HCT116 (cell line): ENCODE results near the gene BRIP1. TPM values are rescaled to one million over a fixed set of nuclear protein-coding genes. Genes with fewer than 3 reads are reported as not detected.

Experiments
- ATAC-seq: fragments of 200-7000 bp; cut with Tn5 transposase; 2 replicates; pipeline ENCODE4 v1.9.1; 2020; ENCODE audit warnings: mild to moderate bottlenecking, moderate library complexity
- BruUV-seq: library from RNA; stranded (reverse); fragments of 400-500 nt; replicated peaks from 2 replicates; lab custom pipeline; 2021; lab: Mats Ljungman, UMichigan
- CTCF ChIA-PET: fragments of 300-600 bp; sonication (Branson Sonifier 250); formaldehyde crosslinking; loops from one replicate; lab custom pipeline; 2021; ENCODE audit warnings: antibody characterized with exemption; lab: Charles Lee
- POLR2A ChIA-PET: fragments of 300-600, 350-600 bp; sonication (Branson Sonifier 250); formaldehyde crosslinking; loops from one replicate; lab custom pipeline; 2021; ENCODE audit warnings: antibody characterized with exemption; lab: Charles Lee
- RAD21 ChIA-PET, 2 experiments: fragments of 300-600 bp; sonication (Branson Sonifier 250); formaldehyde crosslinking; loops; one replicate each; lab custom pipeline; 2023; ENCODE audit warnings: low total read pairs in 2 of 2; ENCODE audit not compliant: uncharacterized antibody in 2 of 2, unreplicated experiment in 2 of 2, low non-redundant PET in 1 of 2; lab: Charles Lee
- DNase-seq: peaks from one replicate; pipeline ENCODE4 v3.0.0-alpha.2; 2010; ENCODE audit warnings: low read depth, low spot score
- H2AFZ ChIP-seq: fragments of 200-600 bp; shearing (Covaris generic), sonication (generic); 2 replicates; pipeline ENCODE4 v1.6.1; 2017; ENCODE audit warnings: low read depth, mixed run types, mixed read lengths, antibody characterized with exemption, low read length; ENCODE audit not compliant: poor library complexity, severe bottlenecking
- H3K27ac ChIP-seq: 2 replicates; pipeline ENCODE4 v1.5.1; 2012; ENCODE audit warnings: low read depth, low read length
- H3K27me3 ChIP-seq: fragments of 200-600 bp; sonication (generic); 2 replicates; pipeline ENCODE4 v1.6.1; 2016; ENCODE audit warnings: mixed run types, low read length, mixed read lengths; ENCODE audit not compliant: insufficient read depth
- H3K36me3 ChIP-seq, 2 experiments: fragments of 200-500 bp in 1 of 2; fragments of 200-600 bp in 1 of 2; sonication (Bioruptor generic) in 1 of 2; sonication (generic) in 1 of 2; 2 replicates each; pipeline versions ENCODE4 v1.5.1 to v1.6.1; 2014 to 2016; ENCODE audit warnings: low read length in 2 of 2, inconsistent platforms in 1 of 2, mixed read lengths in 1 of 2, mixed run types in 1 of 2; ENCODE audit not compliant: insufficient read depth in 2 of 2, control insufficient read depth in 1 of 2
- H3K4me1 ChIP-seq, 2 experiments: fragments of 200-600 bp in 1 of 2; sonication (generic) in 1 of 2; 2 replicates each; pipeline versions ENCODE4 v1.5.1 to v1.6.1; 2012 to 2017; ENCODE audit warnings: low read length in 2 of 2, inconsistent platforms in 1 of 2, mild to moderate bottlenecking in 1 of 2, mixed read lengths in 1 of 2, mixed run types in 1 of 2, moderate library complexity in 1 of 2; ENCODE audit not compliant: insufficient read depth in 2 of 2, control insufficient read depth in 1 of 2
- H3K4me2 ChIP-seq: fragments of 200-600 bp; sonication (generic); 2 replicates; pipeline ENCODE4 v1.6.1; 2017; ENCODE audit warnings: mixed run types, low read length, mixed read lengths
- H3K4me3 ChIP-seq, 2 experiments: fragments of 200-600 bp in 1 of 2; sonication (generic) in 1 of 2; replicated peaks in 1 of 2; 2 replicates each; pipeline ENCODE4 v1.5.1; 2011 to 2016; ENCODE audit warnings: low read length in 2 of 2, control low read depth in 1 of 2, low read depth in 1 of 2, mild to moderate bottlenecking in 1 of 2, mixed read lengths in 1 of 2, mixed run types in 1 of 2
- H3K79me2 ChIP-seq: fragments of 200-600 bp; sonication (generic); 2 replicates; pipeline ENCODE4 v1.6.1; 2017; ENCODE audit warnings: mild to moderate bottlenecking, mixed run types, low read length, moderate library complexity, mixed read lengths; ENCODE audit not compliant: insufficient read depth
- H3K9ac ChIP-seq: fragments of 200-600 bp; sonication (generic); 2 replicates; pipeline ENCODE4 v1.6.1; 2016; ENCODE audit warnings: low read length, mixed read lengths
- H3K9me2 ChIP-seq: fragments of 200-600 bp; sonication (generic), shearing (Covaris generic); 2 replicates; pipeline ENCODE4 v1.6.1; 2017; ENCODE audit warnings: mixed run types, mild to moderate bottlenecking, moderate library complexity; ENCODE audit not compliant: insufficient read depth
- H3K9me3 ChIP-seq, 2 experiments: fragments of 200-500 bp in 1 of 2; fragments of 200-600 bp in 1 of 2; sonication (Bioruptor generic) in 1 of 2; sonication (generic) in 1 of 2; 2 replicates each; pipeline ENCODE4 v1.6.1; 2014 to 2017; ENCODE audit warnings: low read length in 2 of 2, mixed read lengths in 2 of 2, inconsistent platforms in 1 of 2, low read depth in 1 of 2, mild to moderate bottlenecking in 1 of 2, mixed run types in 1 of 2, moderate library complexity in 1 of 2; ENCODE audit not compliant: control insufficient read depth in 1 of 2, insufficient read depth in 1 of 2
- H4K20me1 ChIP-seq: fragments of 200-600 bp; sonication (generic), shearing (Covaris generic); 2 replicates; pipeline ENCODE4 v1.6.1; 2017; ENCODE audit warnings: mixed run types, mild to moderate bottlenecking, moderate library complexity; ENCODE audit not compliant: insufficient read depth
- ATF3 ChIP-seq: IDR thresholded peaks from 2 replicates; pipeline ENCODE4 v1.6.1; 2012
- CEBPB ChIP-seq: IDR thresholded peaks from 2 replicates; pipeline ENCODE4 v1.6.1; 2012; ENCODE audit warnings: low read depth
- EGR1 ChIP-seq: IDR thresholded peaks from 2 replicates; pipeline ENCODE4 v1.6.1; 2012; ENCODE audit warnings: low read depth
- EZH2 ChIP-seq: fragments of 200-600 bp; sonication (generic); IDR thresholded peaks from 2 replicates; pipeline ENCODE4 v1.6.1; 2017; ENCODE audit warnings: antibody characterized with exemption, mixed run types
- EZH2phosphoT487 ChIP-seq: fragments of 200-600 bp; IDR thresholded peaks from 2 replicates; pipeline ENCODE4 v1.6.1; 2018; ENCODE audit warnings: antibody characterized with exemption, borderline replicate concordance
- FOSL1 ChIP-seq: IDR thresholded peaks from 2 replicates; pipeline ENCODE4 v1.6.1; 2012; ENCODE audit warnings: low read depth
- MAX ChIP-seq: IDR thresholded peaks from 2 replicates; pipeline ENCODE4 v1.6.1; 2012
- POLR2AphosphoS5 ChIP-seq: IDR thresholded peaks from 2 replicates; pipeline ENCODE4 v1.6.1; 2011; ENCODE audit warnings: mild to moderate bottlenecking, low read depth, low read length, moderate library complexity
- RAD21 ChIP-seq: IDR thresholded peaks from 2 replicates; pipeline ENCODE4 v1.6.1; 2012; ENCODE audit warnings: low read depth, mild to moderate bottlenecking
- SP1 ChIP-seq: IDR thresholded peaks from 2 replicates; pipeline ENCODE4 v1.6.1; 2012; ENCODE audit warnings: low read depth
- SRF ChIP-seq: IDR thresholded peaks from 2 replicates; pipeline ENCODE4 v1.6.1; 2012; ENCODE audit warnings: low read depth
- ZFX ChIP-seq: fragments of 450-650 bp; IDR thresholded peaks from 2 replicates; pipeline ENCODE4 v1.6.1; 2017
- ZNF274 ChIP-seq: fragments of 200-500 bp; sonication (Bioruptor generic); IDR thresholded peaks from 2 replicates; pipeline ENCODE4 v1.6.1; 2014; ENCODE audit warnings: mild to moderate bottlenecking, low read depth, low read length, inconsistent platforms
- intact Hi-C: fragments of 100-400 bp; cut with micrococcal nuclease; formaldehyde crosslinking; loops from 2 replicates; pipeline ENCODE4 v1.10.0; 2022
- total RNA-seq: library from RNA; stranded (reverse); gene quantifications from one replicate; pipeline ENCODE4 v1.2.1, GENCODE V29; 2021; ENCODE audit not compliant: unreplicated experiment

Gene BRIP1
- total RNA-seq, 1 experiment from 2014 or later, result 22.2 TPM

GRCh38 chr17:61784510-61784909, 78.8 kb downstream of the BRIP1 start:
- Histone ChIP-seq H2AFZ (no peak overlapping the region), H3K36me3 (no peaks in the 10 kb centered on the region), H3K27me3 (no peaks in the 10 kb centered on the region), H3K79me2 (no peaks in the 10 kb centered on the region), H3K4me3 (no peak overlapping the region), H3K9me3 (no peaks in the 10 kb centered on the region), H3K27ac (no peak overlapping the region), H3K9me2 (no peaks in the 10 kb centered on the region), H3K4me2 (no peak overlapping the region), H4K20me1 (no peaks in the 10 kb centered on the region), H3K4me1 (no peaks in the 10 kb centered on the region), H3K9ac (no peak overlapping the region)
- ChIA-PET RAD21 (no interaction called here), CTCF (no interaction called here), POLR2A (no interaction called here)
- ATAC-seq (no peak), DNase-seq (no peak)
- TF ChIP-seq RAD21 (no peak), POLR2AphosphoS5 (no peak), FOSL1 (no peak), ZNF274 (no peak), SRF (no peak), SP1 (no peak), CEBPB (no peak), EZH2phosphoT487 (no peak), EZH2 (no peak), ATF3 (no peak), ZFX (no peak), MAX (no peak), EGR1 (no peak)
- no TSS peak for BruUV-seq
- intact Hi-C loops, result no loop called here
